GM18517 (cell line): Measurements from ENCODE around the gene CEP112.
"Not testable (repeated sequence)": the region's sequence is repeated elsewhere in the genome, so short reads cannot be mapped to it uniquely, and the experiment has no call there.

Source experiments
- ATAC-seq: cut with Tn5 transposase; IDR thresholded peaks from one replicate; pipeline ENCODE4 v1.9.1; 2021; ENCODE audit warnings: mild to moderate bottlenecking, moderate library complexity; ENCODE audit not compliant: unreplicated experiment

The CEP112 gene

DNA sequence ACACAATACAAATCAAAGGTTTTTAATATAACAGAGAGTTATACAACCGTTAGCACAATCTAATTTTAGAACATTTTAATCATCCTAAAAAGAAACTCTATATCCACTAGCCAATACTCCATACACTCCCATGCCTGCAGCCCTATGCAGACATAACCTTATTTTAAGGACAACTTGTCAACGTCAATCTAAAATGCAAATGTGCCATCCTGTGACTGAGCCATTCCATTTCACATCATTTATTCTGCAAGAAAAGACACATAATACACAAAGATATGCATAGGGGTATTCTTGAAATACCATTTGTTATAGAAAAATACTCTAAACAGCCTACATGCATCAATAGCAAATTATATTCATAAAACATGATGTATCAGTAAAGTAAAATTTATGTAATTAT is 106.7 kb downstream of the CEP112 start:
- ATAC-seq, result no peak

DNA sequence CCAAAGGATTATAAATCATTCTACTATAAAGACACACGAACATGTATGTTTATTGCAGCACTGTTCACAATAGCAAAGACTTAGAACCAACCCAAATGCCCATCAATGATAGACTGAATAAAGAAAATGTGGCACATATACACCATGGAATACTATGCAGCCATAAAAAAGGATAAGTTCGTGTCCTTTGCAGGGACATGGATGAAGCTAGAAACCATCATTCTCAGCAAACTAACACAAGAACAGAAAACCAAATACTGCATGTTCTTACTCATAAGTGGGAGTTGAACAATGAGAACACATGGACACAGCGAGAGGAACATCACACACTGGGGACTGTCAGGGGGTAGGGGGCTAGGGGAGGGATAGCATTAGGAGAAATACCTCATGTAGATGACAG is 111.3 kb downstream of the CEP112 start:
- not testable (repeated sequence) for ATAC-seq

DNA sequence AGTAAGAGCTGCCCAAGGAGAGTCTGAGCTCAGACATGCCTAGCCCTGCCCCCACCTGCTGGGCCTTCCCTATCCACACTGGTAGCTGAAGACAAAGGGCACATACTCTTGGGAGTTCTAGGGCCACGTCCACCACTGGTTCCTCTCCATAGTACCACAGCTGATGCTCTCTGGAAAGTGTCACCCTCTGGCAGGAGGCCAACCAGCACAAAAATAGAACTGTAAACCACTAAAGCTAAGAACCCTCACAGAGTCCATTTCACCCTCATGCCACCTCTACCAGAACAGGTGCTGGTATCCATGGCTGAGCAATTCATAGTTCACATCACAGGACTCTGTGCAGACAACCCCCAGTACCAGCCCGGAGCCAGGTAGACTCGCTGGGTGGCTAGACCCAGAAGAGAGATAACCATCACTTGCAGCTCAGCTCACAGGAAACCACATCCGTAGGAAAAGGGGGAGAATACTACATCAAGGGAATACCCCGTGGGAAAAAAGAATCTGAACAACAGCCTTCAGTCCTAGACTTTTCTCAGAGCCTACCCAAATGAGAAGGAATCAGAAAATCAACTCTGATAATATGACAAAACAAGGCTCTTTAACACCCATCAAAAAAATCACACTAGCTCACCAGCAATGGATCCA is 115.3 kb downstream of the CEP112 start:
- no peak for ATAC-seq

GRCh38 chr17:66073384-66073783 is 118.5 kb downstream of the CEP112 start:
- no peak for ATAC-seq

GRCh38 chr17:66063686-66064085 is 128.2 kb downstream of the CEP112 start:
- ATAC-seq, result no peak

- ATAC-seq, result no peak
Observed at GRCh38 chr17:66056148-66056547, 135.8 kb downstream of the CEP112 start.

GRCh38 chr17:66054242-66054641 is 137.7 kb downstream of the CEP112 start:
- no peak for ATAC-seq

DNA sequence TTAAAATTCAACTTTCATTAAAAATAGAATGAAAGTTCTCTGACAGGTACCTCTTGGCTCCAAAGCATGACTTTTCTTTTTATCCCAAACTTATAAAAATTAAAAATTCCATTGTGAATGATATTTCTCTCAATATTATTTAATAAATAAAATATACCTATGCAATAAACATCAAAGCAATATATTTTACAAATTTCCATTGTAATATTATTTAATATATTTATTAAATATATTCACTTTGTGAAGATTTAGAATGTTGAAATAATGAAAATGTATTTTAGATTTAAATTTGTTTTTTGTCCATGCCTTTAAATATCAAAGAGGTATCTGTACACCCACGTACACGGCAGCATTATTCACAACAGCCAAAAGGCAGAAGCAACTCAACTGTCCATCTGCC is 147.8 kb downstream of the CEP112 start:
- ATAC-seq, result no peak

- ATAC-seq, result no peak
Observed at GRCh38 chr17:66043419-66043818, 148.5 kb downstream of the CEP112 start.

DNA sequence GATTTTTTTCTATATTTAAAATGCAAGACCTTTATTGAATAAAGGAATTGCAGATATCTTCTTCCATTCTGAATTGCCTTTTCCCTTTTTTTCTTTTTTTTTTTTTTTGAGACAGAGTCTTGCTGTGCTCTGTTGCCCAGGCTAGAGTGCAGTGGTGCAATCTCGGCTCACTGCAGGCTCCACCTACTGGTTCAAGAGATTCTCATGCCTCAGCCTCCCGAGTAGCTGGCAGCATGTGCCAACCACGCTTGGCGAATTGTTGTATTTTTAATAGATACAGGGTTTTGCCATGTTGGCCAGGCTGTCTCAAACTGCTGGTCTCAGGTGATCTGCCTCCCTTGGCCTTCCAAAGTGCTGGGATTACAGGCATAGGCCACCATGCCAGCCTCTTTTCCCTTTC is 151.5 kb downstream of the CEP112 start:
- ATAC-seq, result no peak

DNA sequence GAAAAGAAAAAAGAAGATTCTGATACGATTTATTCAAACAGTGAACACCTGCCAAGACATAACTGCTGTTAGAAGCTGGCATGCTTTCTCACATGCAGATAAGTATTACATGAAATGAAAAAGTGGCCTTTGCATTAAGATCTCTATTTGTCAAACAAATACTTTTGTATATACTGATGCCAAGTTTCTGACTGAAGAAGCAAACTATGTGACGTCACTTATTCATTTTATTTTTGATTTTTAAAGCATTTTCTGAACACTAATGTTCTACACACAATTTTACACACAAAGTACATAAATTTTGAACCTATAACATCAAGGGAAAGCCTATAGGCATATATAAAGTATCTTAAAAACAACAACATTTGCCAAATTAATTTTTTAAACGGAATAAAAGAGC is 153.8 kb downstream of the CEP112 start:
- no peak for ATAC-seq

- no peak for ATAC-seq
Observed at GRCh38 chr17:66037221-66037620, 154.7 kb downstream of the CEP112 start.

GRCh38 chr17:66032082-66032712 is 159.7 kb downstream of the CEP112 start:
- ATAC-seq, result no peak

DNA sequence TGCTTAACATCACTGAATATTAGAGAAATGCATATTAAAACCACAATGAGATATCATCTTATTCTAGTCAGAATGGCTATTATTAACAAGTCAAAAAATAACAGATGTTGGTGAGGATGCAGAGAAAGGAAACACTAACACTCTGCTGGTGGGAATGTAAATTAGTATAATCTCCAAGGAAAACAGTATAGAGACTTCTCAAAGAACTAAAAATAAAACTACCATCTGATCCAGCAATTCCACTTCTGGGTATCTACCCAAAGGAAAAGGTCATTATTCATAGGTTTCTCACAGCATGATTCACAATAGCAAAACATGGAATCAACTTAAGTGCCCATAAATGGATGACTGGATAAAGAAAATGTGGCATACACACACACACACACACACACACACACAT is 166.4 kb downstream of the CEP112 start:
- no peak for ATAC-seq

DNA sequence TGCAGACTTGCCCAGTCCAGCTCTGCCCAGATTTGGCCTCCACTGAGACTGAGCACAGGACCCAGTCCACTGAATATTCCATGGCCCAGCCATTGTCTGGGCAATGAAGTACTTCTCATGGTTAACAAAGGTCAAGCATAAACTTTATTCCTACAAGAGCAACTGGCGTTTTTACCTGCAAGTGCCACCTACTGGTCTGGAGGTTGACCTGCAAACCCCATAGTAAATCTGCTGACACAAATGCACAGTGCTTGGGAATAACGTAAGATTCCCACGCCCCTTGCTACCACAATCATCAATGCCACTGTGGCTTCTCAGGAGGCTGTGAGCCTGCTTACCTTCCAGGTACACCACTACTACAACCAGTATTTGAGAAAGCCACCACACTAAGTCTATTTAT is 170.2 kb downstream of the CEP112 start:
- ATAC-seq, result no peak

- ATAC-seq, result no peak
Observed at GRCh38 chr17:66018786-66019185, 173.1 kb downstream of the CEP112 start.

GRCh38 chr17:66016231-66016630 is 175.7 kb downstream of the CEP112 start:
- ATAC-seq, result no peak

DNA sequence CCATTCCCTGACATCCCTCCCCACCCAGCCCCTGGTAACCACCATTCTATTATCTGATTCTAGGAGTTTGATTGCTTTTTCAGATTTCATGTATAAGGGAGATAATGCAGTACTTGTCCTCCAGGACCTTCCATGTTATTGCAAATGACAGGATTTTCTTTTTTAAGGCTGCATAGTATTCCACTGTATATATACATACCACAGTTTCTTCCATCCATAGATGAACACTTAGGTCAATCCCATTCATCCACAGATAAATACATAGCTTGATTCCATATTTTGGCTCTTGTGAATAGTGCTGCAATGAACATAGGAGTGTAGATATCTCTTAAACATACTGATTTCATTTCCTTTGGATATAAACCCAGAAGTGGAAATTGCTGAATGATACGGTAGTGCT is 183.3 kb downstream of the CEP112 start:
- no peak for ATAC-seq

DNA sequence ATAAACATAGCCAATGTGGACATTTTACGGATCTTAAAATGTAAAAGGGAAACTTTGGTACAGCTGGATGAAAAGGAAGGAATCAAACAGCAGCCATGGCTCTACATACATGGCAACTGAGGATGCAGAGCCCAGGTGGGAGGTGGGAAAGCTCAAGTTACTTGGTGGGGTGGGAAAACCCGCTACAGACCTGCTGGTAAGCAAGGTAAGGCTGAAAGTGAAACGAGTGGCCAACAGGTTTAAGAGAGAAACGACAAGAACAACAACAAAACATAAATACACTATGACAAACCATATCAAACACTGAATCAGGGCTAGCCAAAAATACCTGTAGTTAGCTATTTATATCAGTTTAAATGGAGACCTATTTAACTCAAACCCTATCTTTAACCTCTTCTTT is 185.3 kb downstream of the CEP112 start:
- no peak for ATAC-seq

GRCh38 chr17:66002812-66003211 is 189.1 kb downstream of the CEP112 start:
- no peak for ATAC-seq

DNA sequence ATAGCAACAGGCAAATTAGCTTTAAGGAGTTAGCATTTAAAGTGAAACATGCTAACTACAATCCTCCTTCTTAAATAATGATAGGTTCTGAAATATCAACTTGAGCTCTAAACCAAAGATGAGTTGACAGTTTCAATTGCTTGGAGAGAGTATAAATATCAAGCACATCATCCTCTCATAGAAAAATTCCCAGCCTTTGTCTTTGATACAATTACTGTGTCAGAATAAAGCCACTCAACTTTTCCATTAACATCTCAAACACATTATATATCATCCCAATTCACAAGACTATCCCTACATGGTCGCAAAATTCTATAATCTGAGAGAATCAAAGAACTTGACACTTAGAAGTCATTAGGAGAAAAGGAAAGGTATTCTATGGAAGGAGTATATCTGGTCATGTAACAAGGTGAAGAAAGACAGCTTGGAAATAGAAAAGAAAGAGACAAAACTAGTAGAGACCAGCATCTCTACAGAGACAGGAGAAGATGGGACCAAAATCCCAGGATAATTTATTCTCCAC is 189.8 kb downstream of the CEP112 start:
- ATAC-seq, result no peak

DNA sequence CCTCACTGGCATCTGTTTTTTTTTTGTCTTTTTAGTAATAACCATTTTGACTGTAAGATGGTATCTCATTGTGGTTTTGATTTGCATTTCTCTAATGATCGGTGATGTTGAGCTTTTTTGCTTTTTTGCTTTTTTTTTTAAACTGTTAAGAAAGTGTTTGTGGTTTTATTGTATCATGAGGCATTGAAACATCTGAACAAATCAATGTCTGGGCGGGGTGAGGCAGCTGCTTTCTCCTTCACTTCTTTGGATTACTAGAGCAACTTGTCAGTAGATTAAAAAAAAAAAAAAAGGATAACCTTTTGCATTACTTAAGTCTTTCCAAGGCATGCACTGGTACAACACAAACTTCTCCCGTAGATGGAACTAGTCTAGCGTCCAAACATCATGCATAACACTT is 191.7 kb downstream of the CEP112 start:
- ATAC-seq, result no peak

DNA sequence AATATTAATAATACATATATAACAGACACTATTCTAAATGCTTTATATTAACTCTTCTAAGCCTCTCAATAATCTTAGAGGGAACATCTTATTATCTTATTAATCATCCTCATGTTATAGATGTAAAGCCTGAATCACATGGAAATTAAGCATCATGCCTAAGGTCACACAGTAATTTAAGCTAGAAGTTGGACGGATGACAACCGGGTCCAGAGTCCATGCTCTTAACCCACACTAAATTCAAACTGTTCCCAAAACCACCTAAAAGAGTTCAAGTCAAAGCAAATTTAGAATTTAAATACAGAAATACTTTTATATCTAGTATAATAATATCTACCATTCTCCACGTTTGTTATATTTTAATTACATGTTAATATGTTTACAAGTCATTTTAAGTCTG is 193.3 kb downstream of the CEP112 start:
- ATAC-seq, result no peak
